ENCODE results near the gene CSF2. TPM values are rescaled to one million over a fixed set of nuclear protein-coding genes. Genes with fewer than 3 reads are reported as not detected.

Gene CSF2
- total and polyA plus RNA-seq, 2 experiments from 2014 or later, result not detected

GRCh38 chr5:132056610-132057497 is 16.7 kb upstream of the CSF2 start:
- no peaks in the 10 kb centered on the region for H3K27me3 ChIP-seq
- no peaks in the 10 kb centered on the region for H3K9me3 ChIP-seq (ENCODE audit: low read depth)
- no peaks in the 10 kb centered on the region for H3K9me2 ChIP-seq (replicated peaks; ENCODE audit: insufficient read depth)
- no peaks in the 10 kb centered on the region for H4K20me1 ChIP-seq (ENCODE audit: insufficient read depth, poor library complexity, severe bottlenecking)
- no peak overlapping the region for H3K4me2 ChIP-seq
- H3K79me2 ChIP-seq, result no peaks in the 10 kb centered on the region
- H3K27ac ChIP-seq, result no peak overlapping the region
- TF ChIP-seq CTCF (IDR thresholded peaks at IDR 0.05; ENCODE audit: poor library complexity), result no peak
- TF ChIP-seq EZH2 (IDR thresholded peaks at IDR 0.05; ENCODE audit: borderline replicate concordance), result no peak
- no peak for TF ChIP-seq EZH2phosphoT487 (IDR thresholded peaks at IDR 0.05; ENCODE audit: low read depth, severe bottlenecking, unreplicated experiment)
- no peaks in the 10 kb centered on the region for H3K4me1 ChIP-seq (ENCODE audit: insufficient read depth)
- no peaks in the 10 kb centered on the region for H3K36me3 ChIP-seq (replicated peaks; ENCODE audit: insufficient read depth, low read depth)
- 84% methylated on average over 14 of the region's 14 CpGs for WGBS (ENCODE audit: low lambda C conversion rate, missing lambda C conversion rate)
- H3K4me3 ChIP-seq, result no peak overlapping the region
- no peak for DNase-seq (ENCODE audit: low spot score)
- H2AFZ ChIP-seq, result no peak overlapping the region

- Histone ChIP-seq H4K20me1 (ENCODE audit: insufficient read depth, poor library complexity, severe bottlenecking) (no peaks in the 10 kb centered on the region), H3K9me2 (replicated peaks; ENCODE audit: insufficient read depth) (no peaks in the 10 kb centered on the region), H3K27ac (no peak overlapping the region), H3K79me2 (no peaks in the 10 kb centered on the region), H3K27me3 (no peaks in the 10 kb centered on the region), H3K4me3 (no peak overlapping the region), H3K4me2 (no peak overlapping the region), H3K4me1 (ENCODE audit: insufficient read depth) (no peaks in the 10 kb centered on the region), H3K9me3 (ENCODE audit: low read depth) (no peaks in the 10 kb centered on the region), H2AFZ (no peak overlapping the region), H3K36me3 (replicated peaks; ENCODE audit: insufficient read depth, low read depth) (no peaks in the 10 kb centered on the region)
- no peak for TF ChIP-seq CTCF (IDR thresholded peaks at IDR 0.05; ENCODE audit: poor library complexity)
- no peak for TF ChIP-seq EZH2phosphoT487 (IDR thresholded peaks at IDR 0.05; ENCODE audit: low read depth, severe bottlenecking, unreplicated experiment)
- no peak for TF ChIP-seq EZH2 (IDR thresholded peaks at IDR 0.05; ENCODE audit: borderline replicate concordance)
- no peak for DNase-seq (ENCODE audit: low spot score)
- WGBS (ENCODE audit: low lambda C conversion rate, missing lambda C conversion rate), result 91% methylated on average over 12 of the region's 12 CpGs
These were observed 15.9 kb upstream of the CSF2 start for GRCh38 chr5:132057498-132058255.

- Histone ChIP-seq H3K4me3 (no peak overlapping the region), H3K36me3 (replicated peaks; ENCODE audit: insufficient read depth, low read depth) (no peaks in the 10 kb centered on the region), H4K20me1 (ENCODE audit: insufficient read depth, poor library complexity, severe bottlenecking) (no peaks in the 10 kb centered on the region), H3K27ac (no peak overlapping the region), H3K79me2 (no peaks in the 10 kb centered on the region), H3K4me2 (no peak overlapping the region), H3K9me2 (replicated peaks; ENCODE audit: insufficient read depth) (no peaks in the 10 kb centered on the region), H3K9me3 (ENCODE audit: low read depth) (no peaks in the 10 kb centered on the region), H3K27me3 (no peaks in the 10 kb centered on the region), H2AFZ (no peak overlapping the region), H3K4me1 (ENCODE audit: insufficient read depth) (no peaks in the 10 kb centered on the region)
- TF ChIP-seq EZH2phosphoT487 (IDR thresholded peaks at IDR 0.05; ENCODE audit: low read depth, severe bottlenecking, unreplicated experiment) (no peak), CTCF (IDR thresholded peaks at IDR 0.05; ENCODE audit: poor library complexity) (no peak), EZH2 (IDR thresholded peaks at IDR 0.05; ENCODE audit: borderline replicate concordance) (no peak)
- WGBS (ENCODE audit: low lambda C conversion rate, missing lambda C conversion rate), result 80% methylated on average over 7 of the region's 7 CpGs
- DNase-seq (ENCODE audit: low spot score), result no peak
These were observed 14.9 kb upstream of the CSF2 start for GRCh38 chr5:132058646-132059042.

All from hepatocyte (in vitro differentiated cells).